NCI-H82 treated with DMSO at 0.1 percent for 48 hours (cell line): ENCODE data around the gene ABCB6.

Source experiments
- DNase-seq: peaks from one replicate; lab custom pipeline; 2025; ENCODE audit not compliant: unreplicated experiment; lab: John Stamatoyannopoulos, UW

ABCB6 gene

DNA sequence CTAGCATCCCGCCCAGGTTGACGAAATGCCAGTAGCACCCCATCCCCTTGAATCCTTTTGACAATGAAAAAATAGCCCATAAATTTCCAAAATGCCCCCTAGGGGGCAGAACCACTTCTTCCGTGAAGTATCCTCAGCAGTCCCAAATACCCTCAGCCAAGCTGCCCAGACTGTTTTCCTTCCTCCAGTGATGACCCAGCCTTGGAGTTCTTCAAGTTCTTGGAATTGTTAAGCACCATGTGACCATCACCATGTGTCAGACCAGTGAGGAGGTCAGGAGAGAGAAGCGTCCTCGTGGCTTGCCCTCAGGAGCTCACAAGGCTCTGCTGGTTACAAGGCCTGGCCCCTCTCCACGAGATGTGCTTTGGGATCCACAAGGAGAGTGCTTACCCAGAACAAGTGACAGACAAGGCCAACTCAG is 47.5 kb downstream of the ABCB6 start:
- peak; percentile 20 for DNase-seq

GRCh38 chr2:219169930-219170654 is 48.7 kb downstream of the ABCB6 start, which contains the start of gene SLC23A3:
Gene SLC23A3, minus strand, starts transcription at chr2:219170029. Its CDS starts 45 bp downstream, at chr2:219169984.
- DNase-seq, result no peak

DNA sequence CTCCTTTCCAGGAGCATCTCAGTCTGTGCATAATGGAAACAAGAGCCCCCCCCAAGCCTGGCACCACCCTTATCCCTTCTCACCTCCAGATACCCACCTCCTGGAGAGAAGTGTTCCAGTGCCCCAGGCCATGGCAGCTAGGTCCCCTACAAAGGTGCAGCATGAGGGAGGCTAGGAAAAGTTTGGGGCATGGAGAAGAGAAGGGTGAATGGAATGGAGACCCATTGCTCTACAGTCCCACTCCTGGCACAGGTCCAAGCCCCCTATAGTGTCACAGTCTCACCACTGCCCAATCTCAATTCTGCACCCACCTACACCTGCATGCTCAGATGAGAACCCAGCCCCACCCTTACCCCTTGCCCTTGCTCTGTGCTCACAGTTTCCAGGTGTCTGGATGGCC is 49.8 kb downstream of the ABCB6 start:
- no peak for DNase-seq

DNA sequence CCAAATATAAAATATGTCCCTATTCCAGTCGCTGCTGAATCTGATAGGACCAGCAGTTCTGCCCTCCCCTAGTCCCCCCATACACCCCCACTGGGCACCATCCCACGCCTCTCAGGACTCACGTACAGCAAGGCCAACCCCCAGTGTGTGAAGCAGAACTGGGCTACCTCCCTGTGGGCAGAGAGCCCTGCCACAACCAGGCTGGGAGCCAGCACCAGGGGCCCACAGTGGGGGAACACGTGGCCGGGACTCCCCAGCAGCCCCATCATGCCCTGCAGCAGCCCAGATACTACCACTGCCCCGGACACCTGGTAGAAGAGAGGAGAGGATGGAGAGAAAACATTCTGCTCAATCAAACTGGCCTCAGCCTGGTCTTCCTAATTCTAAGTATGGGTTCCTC is 50.2 kb downstream of the ABCB6 start:
- no peak for DNase-seq

DNA sequence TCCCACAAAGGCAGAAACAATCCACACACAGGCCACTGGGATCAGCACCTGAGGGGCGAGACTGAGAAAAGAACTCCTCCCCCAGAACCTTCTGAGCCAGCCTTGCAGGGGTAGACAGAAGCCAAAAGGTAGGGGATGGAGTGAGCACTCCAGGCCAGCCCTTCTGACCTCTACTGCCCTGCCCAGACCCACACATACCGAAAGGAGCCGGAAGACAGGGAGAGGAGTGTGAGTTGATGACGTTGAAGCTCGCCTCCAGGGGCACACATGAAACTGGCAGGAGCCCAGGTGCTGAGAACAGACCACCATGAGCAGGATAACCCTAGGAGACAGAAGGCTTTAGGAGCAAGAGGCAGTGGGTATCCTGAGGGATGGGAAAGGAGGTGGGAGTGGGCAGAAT is 50.8 kb downstream of the ABCB6 start:
- no peak for DNase-seq

DNA sequence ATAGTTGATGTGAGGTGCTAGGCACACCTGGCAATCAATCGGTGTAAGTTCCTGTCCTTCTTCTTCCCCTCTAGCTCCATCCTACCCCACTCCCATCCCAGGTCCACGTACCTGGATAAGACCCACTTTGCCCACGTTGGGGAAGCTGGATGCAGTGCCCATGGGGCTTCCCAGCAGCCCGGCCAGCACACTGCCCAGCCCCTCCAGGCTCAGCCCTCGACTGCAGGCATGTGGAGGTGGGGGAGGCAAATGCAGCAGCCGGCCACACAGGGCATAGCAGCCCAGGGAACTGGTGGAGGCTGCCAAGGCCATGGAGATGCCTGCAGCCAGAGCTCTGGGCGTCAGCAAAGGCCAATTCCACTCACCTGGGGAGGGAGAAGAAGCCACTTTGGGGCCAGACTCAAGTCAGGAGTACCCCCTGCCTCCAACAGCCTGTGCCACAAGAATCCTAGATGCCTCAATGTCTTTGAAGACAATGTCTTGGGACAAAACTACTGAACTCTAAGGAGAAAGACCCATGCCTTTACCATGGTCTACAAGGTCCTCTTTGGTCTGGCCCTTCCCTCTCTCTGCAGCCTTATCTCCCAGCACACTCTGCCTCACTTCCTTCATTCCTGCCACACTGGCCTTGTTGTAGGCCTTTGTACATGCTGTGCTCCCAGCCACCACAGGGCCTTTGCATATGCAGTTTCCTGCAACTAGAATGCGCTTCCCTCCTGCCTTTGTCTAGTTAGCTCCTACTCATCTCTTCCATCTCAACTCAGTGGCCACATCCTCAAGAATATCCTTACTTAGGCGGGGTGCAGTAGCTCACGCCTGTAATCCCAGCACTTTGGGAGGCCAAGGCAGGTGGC is 53.5 kb downstream of the ABCB6 start:
- no peak for DNase-seq

GRCh38 chr2:219163156-219163555 is 55.6 kb downstream of the ABCB6 start:
- DNase-seq, result no peak

- no peak for DNase-seq
Observed at GRCh38 chr2:219161097-219161496, 57.7 kb downstream of the ABCB6 start.

- peak; percentile 83 for DNase-seq
Observed at GRCh38 chr2:219160186-219161017, 58.4 kb downstream of the ABCB6 start, which contains the start of gene NHEJ1. Gene NHEJ1, minus strand, starts transcription at chr2:219160815. Its CDS starts 2,453 bp downstream, at chr2:219158362.
